SK-N-SH (cell line): ENCODE results near the gene DLL1. TPM values are rescaled to one million over a fixed set of nuclear protein-coding genes. Genes with fewer than 3 reads are reported as not detected.

ENCODE experiments used
- CTCF ChIA-PET: fragments of 300-600, 350-600 bp; formaldehyde crosslinking; extraction: SDS; loops from one replicate; lab custom pipeline; 2021; lab: Yijun Ruan, JAX
- POLR2A ChIA-PET: fragments of 350-600 bp; sonication (Branson Sonifier 250); formaldehyde crosslinking; extraction: SDS; loops from one replicate; lab custom pipeline; 2020; ENCODE audit warnings: antibody characterized with exemption, inconsistent platforms; lab: Yijun Ruan, JAX
- DNase-seq: peaks from one replicate; pipeline ENCODE4 v3.0.0; 2012
- H2AFZ ChIP-seq: fragments of 200-600 bp; sonication (generic); 2 replicates; pipeline ENCODE4 v1.8.1; 2016; ENCODE audit warnings: antibody characterized with exemption, mild to moderate bottlenecking, low read depth
- H3F3A ChIP-seq: fragments of 200-600 bp; sonication (generic); replicated peaks from 2 replicates; pipeline ENCODE3; 2016; ENCODE audit warnings: antibody characterized with exemption, mild to moderate bottlenecking; ENCODE audit not compliant: insufficient read depth
- H3K27ac ChIP-seq, 2 experiments: fragments of 200-500 bp in 1 of 2; fragments of 200-600 bp in 1 of 2; sonication (Bioruptor generic) in 1 of 2; sonication (generic), shearing (Covaris generic) in 1 of 2; 2 replicates each; pipeline versions ENCODE4 v1.5.1 to v1.6.1; 2014 to 2016; ENCODE audit warnings: low read depth in 2 of 2, inconsistent platforms in 1 of 2, low read length in 1 of 2, mild to moderate bottlenecking in 1 of 2, mixed read lengths in 1 of 2
- H3K27me3 ChIP-seq: fragments of 200-600 bp; sonication (generic), shearing (Covaris generic); 2 replicates; pipeline ENCODE4 v1.6.1; 2016; ENCODE audit warnings: mixed run types; ENCODE audit not compliant: insufficient read depth
- H3K36me3 ChIP-seq, 2 experiments: fragments of 200-500 bp in 1 of 2; fragments of 200-600 bp in 1 of 2; sonication (Bioruptor generic) in 1 of 2; sonication (generic) in 1 of 2; replicated peaks in 1 of 2; 2 replicates each; pipeline versions ENCODE3 to v1.5.1; 2014 to 2016; ENCODE audit warnings: low read length in 1 of 2, mild to moderate bottlenecking in 1 of 2; ENCODE audit not compliant: insufficient read depth in 2 of 2, control insufficient read depth in 1 of 2
- H3K4me1 ChIP-seq, 2 experiments: fragments of 200-500 bp in 1 of 2; fragments of 200-600 bp in 1 of 2; sonication (Bioruptor generic) in 1 of 2; sonication (generic), shearing (Covaris generic) in 1 of 2; 2 replicates each; pipeline versions ENCODE4 v1.5.1 to v1.6.1; 2014 to 2016; ENCODE audit warnings: low read depth in 1 of 2, low read length in 1 of 2, mixed run types in 1 of 2; ENCODE audit not compliant: insufficient read depth in 2 of 2, control insufficient read depth in 1 of 2
- H3K4me2 ChIP-seq: fragments of 200-600 bp; sonication (generic), shearing (Covaris generic); 2 replicates; pipeline ENCODE4 v1.6.1; 2017; ENCODE audit warnings: mixed run types
- H3K4me3 ChIP-seq, 2 experiments: fragments of 200-500 bp in 1 of 2; fragments of 200-600 bp in 1 of 2; sonication (Bioruptor generic) in 1 of 2; sonication (generic), shearing (Covaris generic) in 1 of 2; 2 replicates each; pipeline versions ENCODE4 v1.5.1 to v1.8.1; 2014 to 2016; ENCODE audit warnings: low read depth in 2 of 2, inconsistent platforms in 1 of 2, low read length in 1 of 2, mild to moderate bottlenecking in 1 of 2, mixed read lengths in 1 of 2, moderate library complexity in 1 of 2
- H3K79me2 ChIP-seq: fragments of 200-600 bp; sonication (generic); 2 replicates; pipeline ENCODE4 v1.8.1; 2017; ENCODE audit warnings: mild to moderate bottlenecking; ENCODE audit not compliant: insufficient read depth
- H3K9ac ChIP-seq: fragments of 200-600 bp; sonication (generic); 2 replicates; pipeline ENCODE4 v1.6.1; 2017; ENCODE audit warnings: mixed run types
- H3K9me2 ChIP-seq: fragments of 200-600 bp; sonication (generic); 2 replicates; pipeline ENCODE4 v1.6.1; 2017; ENCODE audit warnings: mixed run types
- H3K9me3 ChIP-seq: fragments of 200-600 bp; sonication (generic); 2 replicates; pipeline ENCODE4 v1.6.1; 2017; ENCODE audit warnings: mixed run types, mild to moderate bottlenecking, moderate library complexity
- H4K20me1 ChIP-seq: fragments of 200-600 bp; sonication (generic); 2 replicates; pipeline ENCODE4 v1.6.1; 2017; ENCODE audit warnings: mild to moderate bottlenecking, mixed run types; ENCODE audit not compliant: insufficient read depth
- EP300 ChIP-seq, 2 experiments: IDR thresholded peaks; 2 replicates each; pipeline versions ENCODE4 v1.4.0 to v1.6.1; 2012; ENCODE audit warnings: borderline replicate concordance in 1 of 2, low read depth in 1 of 2, low read length in 1 of 2
- FOXJ3 ChIP-seq: sonication (generic); formaldehyde crosslinking; IDR thresholded peaks from 2 replicates; pipeline ENCODE4 v1.5.1; 2020; ENCODE audit warnings: mild to moderate bottlenecking, missing genetic modification reagents
- GATA2 ChIP-seq: sonication (generic); formaldehyde crosslinking; IDR thresholded peaks from 2 replicates; pipeline ENCODE4 v1.5.0; 2020; ENCODE audit warnings: mild to moderate bottlenecking, missing genetic modification reagents
- NRF1 ChIP-seq: IDR thresholded peaks from 2 replicates; pipeline ENCODE4 v1.6.1; 2012; ENCODE audit warnings: low read depth, mild to moderate bottlenecking, low read length
- POLR2AphosphoS5 ChIP-seq: IDR thresholded peaks from 2 replicates; pipeline ENCODE4 v1.6.1; 2012; ENCODE audit warnings: low read depth, low read length
- RCOR1 ChIP-seq: fragments of 150-350 bp; IDR thresholded peaks from 2 replicates; pipeline ENCODE4 v1.6.1; 2017; ENCODE audit warnings: antibody characterized with exemption, low read length
- SMC3 ChIP-seq: IDR thresholded peaks from 2 replicates; pipeline ENCODE4 v1.6.1; 2012; ENCODE audit warnings: low read depth, low read length, improper control_type of control experiment
- TEAD4 ChIP-seq: IDR thresholded peaks from 2 replicates; pipeline ENCODE4 v1.4.0; 2012; ENCODE audit warnings: mild to moderate bottlenecking, borderline replicate concordance; ENCODE audit not compliant: insufficient read depth
- YY1 ChIP-seq: IDR thresholded peaks from 2 replicates; pipeline ENCODE4 v1.4.0; 2012; ENCODE audit warnings: low read depth, mild to moderate bottlenecking
- WGBS: methylation state at CpG from one replicate; pipeline ENCODE4 v1.1.6; 2017; ENCODE audit warnings: low lambda C conversion rate; 5-methylcytosine and 5-hydroxymethylcytosine counted together
- polyA plus RNA-seq, 3 experiments: library from polyadenylated mRNA; depleted of rRNA; stranded (reverse); fragments of >200 nt; gene quantifications; 2 replicates each; pipeline ENCODE4 v1.2.3, GENCODE V29; 2012

DLL1 gene
- polyA plus RNA-seq, 1 of the 3 experiments (the other 2 are of a cell fraction), result 0.25 TPM

DNA sequence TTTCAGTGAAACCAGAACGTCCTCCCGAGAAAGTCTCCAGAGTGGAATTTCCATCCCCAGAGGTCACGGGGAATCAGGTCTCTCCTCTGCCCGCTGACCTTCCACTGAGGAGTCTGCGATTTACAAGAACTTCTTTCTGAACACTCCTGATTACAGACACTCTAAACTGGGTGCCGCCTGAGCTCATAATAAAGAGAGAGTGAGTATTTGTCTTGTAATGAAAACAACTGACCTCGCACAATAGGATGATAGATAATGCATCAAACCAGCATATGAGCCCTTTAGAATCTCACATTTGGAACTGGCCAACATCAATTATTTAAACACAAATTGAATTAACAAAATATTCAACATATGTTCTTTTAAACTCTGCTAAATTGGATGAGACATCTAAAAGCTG lies 47.5 kb downstream of the DLL1 start:
- H3K79me2 ChIP-seq, result no peaks in the 10 kb centered on the region
- no peaks in the 10 kb centered on the region for H3K9me2 ChIP-seq
- H2AFZ ChIP-seq, result no peak overlapping the region
- 37% methylated on average over 7 of the region's 7 CpGs for WGBS
- ChIA-PET CTCF (interaction anchor here (1.1 to 1.3 kb wide), 5 partner anchors 8 to 411 kb away, joined by 3 to 5 read pairs (median 4); no protein-coding TSS in a partner anchor), POLR2A (no interaction called here)
- H3K4me1 ChIP-seq, result peaks cover 0 to 26% of the 10 kb centered on the region in 2 experiments; a peak in 1 of 4 replicates
- no peaks in the 10 kb centered on the region for H4K20me1 ChIP-seq
- no peak for DNase-seq
- peak; percentile 27; the same call in 1 of the 2 replicates for TF ChIP-seq FOXJ3
- TF ChIP-seq GATA2 (CRISPR knock-in tag), result peak; percentile 58
- peak in 1 of 2 experiments; percentile 33; a peak in 1 of 4 replicates for TF ChIP-seq EP300 (IDR thresholded peaks at IDR 0.05; ENCODE audit: borderline replicate concordance in 1 of 2, low read depth in 1 of 2, low read length in 1 of 2)
- TF ChIP-seq RCOR1, result peak; percentile 35; the same call in 1 of the 2 replicates
- no peak for TF ChIP-seq SMC3
- H3K27me3 ChIP-seq, result no peaks in the 10 kb centered on the region
- no peaks in the 10 kb centered on the region for H3K36me3 ChIP-seq
- H3K4me2 ChIP-seq, result no peak overlapping the region
- no peaks in the 10 kb centered on the region for H3F3A ChIP-seq
- H3K9ac ChIP-seq, result no peak overlapping the region
- no peak overlapping the region for H3K4me3 ChIP-seq
- no peaks in the 10 kb centered on the region for H3K9me3 ChIP-seq
- peak overlapping the region in 1 of 2 experiments; percentile 85; a peak in 2 of 4 replicates for H3K27ac ChIP-seq

DNA sequence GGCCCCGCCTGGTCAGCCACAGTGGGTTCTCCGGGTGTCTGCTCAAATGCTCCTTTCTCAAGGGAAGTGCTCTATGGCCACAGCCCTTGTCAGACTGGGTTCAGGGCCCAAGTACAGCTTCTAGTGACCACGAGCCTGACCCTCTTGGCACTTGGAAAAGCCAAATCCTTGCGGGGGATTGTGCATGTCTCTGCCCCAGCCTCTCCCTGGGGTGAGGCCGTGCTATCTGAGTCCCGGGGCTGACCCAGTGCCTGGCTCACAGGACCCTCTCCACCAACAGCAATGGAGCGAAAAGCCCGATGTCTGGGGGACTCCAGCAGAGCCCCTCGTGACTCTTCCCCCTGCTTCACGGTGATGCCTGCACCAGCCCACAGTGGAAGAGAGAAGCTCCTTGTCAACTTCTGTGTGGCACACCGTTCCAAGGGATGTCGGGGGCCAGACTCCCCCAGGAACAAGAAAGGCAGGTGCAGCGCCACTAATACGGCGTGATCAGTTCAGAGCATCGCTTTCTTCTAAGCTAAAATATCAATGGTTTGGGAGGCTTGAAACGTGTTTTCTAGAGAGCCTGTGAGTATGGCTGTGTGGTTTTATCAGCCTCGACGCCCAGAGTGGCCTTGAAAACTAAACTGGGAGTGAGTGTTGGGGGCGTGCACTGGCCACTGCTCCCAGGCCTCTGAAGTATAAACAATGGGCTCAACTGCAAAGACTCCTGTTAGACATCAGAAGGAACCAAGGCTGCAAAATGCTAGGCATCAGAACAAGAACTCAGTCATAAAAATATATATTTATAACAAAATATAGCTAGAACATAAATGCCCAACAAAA lies 51.9 kb downstream of the DLL1 start:
- no peak for DNase-seq
- Histone ChIP-seq H3K79me2 (no peaks in the 10 kb centered on the region), H3K9me3 (no peaks in the 10 kb centered on the region), H3K27ac (no peak overlapping the region), H3K9ac (no peak overlapping the region), H2AFZ (no peak overlapping the region), H3K4me3 (no peak overlapping the region), H3K27me3 (no peaks in the 10 kb centered on the region), H4K20me1 (no peaks in the 10 kb centered on the region), H3K4me1 (peaks cover 0 to 8% of the 10 kb centered on the region in 2 experiments; a peak in 1 of 4 replicates), H3K4me2 (no peak overlapping the region), H3F3A (no peaks in the 10 kb centered on the region), H3K9me2 (no peaks in the 10 kb centered on the region), H3K36me3 (no peaks in the 10 kb centered on the region)
- POLR2A ChIA-PET, result no interaction called here
- CTCF ChIA-PET, result interaction anchor here (0.8 kb wide), 1 partner anchor 32 kb away, joined by 3 read pairs; no protein-coding TSS in a partner anchor
- TF ChIP-seq YY1, result no peak
- no peak for TF ChIP-seq TEAD4
- no peak for TF ChIP-seq POLR2AphosphoS5
- TF ChIP-seq RCOR1, result no peak
- TF ChIP-seq NRF1, result no peak
- 51% methylated on average over 14 of the region's 20 CpGs for WGBS
